Body of pancreas (tissue), 4 donors: Measurements from ENCODE around the gene NMRAL1. TPM values are rescaled to one million over a fixed set of nuclear protein-coding genes. Genes with fewer than 3 reads are reported as not detected.

Source experiments
- ATAC-seq: fragments of 150-250 bp; one replicate; pipeline ENCODE4 v1.9.1; 2016
- DNase-seq, 4 donors: peaks; one replicate each; pipeline ENCODE4 v3.0.0-alpha.2; 2019
- H3K27ac ChIP-seq, 4 donors: fragments of 200-600 bp; sonication (generic); 1 replicate in 3 of 4; 2 replicates in 1 of 4; pipeline versions ENCODE4 v1.5.1 to v1.6.1; 2016 to 2019; ENCODE audit warnings: mild to moderate bottlenecking in 1 of 4, mixed read lengths in 1 of 4, moderate library complexity in 1 of 4
- H3K27me3 ChIP-seq, 2 donors: fragments of 200-600 bp; sonication (generic); one replicate each; pipeline ENCODE4 v1.6.0; 2016; ENCODE audit warnings: mild to moderate bottlenecking in 1 of 2
- H3K36me3 ChIP-seq, 2 donors: fragments of 200-600 bp; sonication (generic); replicated peaks in 1 of 2; 2 replicates each; pipeline ENCODE4 v1.5.1; 2016; ENCODE audit warnings: low read depth in 2 of 2; ENCODE audit not compliant: insufficient read depth in 1 of 2
- H3K4me1 ChIP-seq: fragments of 200-600 bp; sonication (generic); one replicate; pipeline ENCODE4 v1.6.0; 2016
- H3K4me3 ChIP-seq, 2 donors: fragments of 200-600 bp; sonication (generic); 1 replicate in 1 of 2; 2 replicates in 1 of 2; pipeline ENCODE4 v1.5.1; 2016 to 2019
- H3K9me3 ChIP-seq, 3 donors: fragments of 200-600 bp; sonication (generic); 1 replicate in 2 of 3; 2 replicates in 1 of 3; pipeline ENCODE4 v1.5.1; 2016
- CTCF ChIP-seq, 7 experiments: fragments of 450-650 bp in 4 of 7; fragments of 200-600 bp in 3 of 7; sonication (generic) in 3 of 7; IDR thresholded peaks; one replicate each; pipeline ENCODE4 v1.5.1; 2016 to 2019; ENCODE audit warnings: antibody characterized with exemption in 7 of 7
- POLR2A ChIP-seq, 3 donors: fragments of 450-650 bp; IDR thresholded peaks; one replicate each; pipeline ENCODE4 v1.6.1; 2016; ENCODE audit warnings: antibody characterized with exemption in 3 of 3, mild to moderate bottlenecking in 2 of 3
- WGBS, 2 donors: methylation state at CpG; one replicate each; pipeline ENCODE4 v1.1.5; 2017; 5-methylcytosine and 5-hydroxymethylcytosine counted together
- intact Hi-C: fragments of 100-400 bp; cut with DNase I; formaldehyde crosslinking; loops from one replicate; pipeline ENCODE4 v1.15.1; 2023
- total RNA-seq, 2 donors: library from RNA; depleted of rRNA; stranded (reverse); fragments of >200 nt; gene quantifications; one replicate each; pipeline ENCODE4 v1.1.0, GENCODE V29; 2016

The NMRAL1 gene
- total RNA-seq, 2 donors from 2014 or later = 36.3 to 43.8 TPM

GRCh38 chr16:4507588-4508345 is 33.3 kb upstream of the NMRAL1 start:
- H3K9me3 ChIP-seq = no peaks in the 10 kb centered on the region
- H3K4me3 ChIP-seq = no peak overlapping the region
- intact Hi-C loops = no loop called here
- peaks cover 8% of the 10 kb centered on the region for H3K4me1 ChIP-seq
- DNase-seq (no peak), ATAC-seq (no peak)
- H3K36me3 ChIP-seq = peaks cover 7 to 24% of the 10 kb centered on the region in 2 donors
- WGBS, 2 donors = 88 to 95% methylated on average over 12 to 17 of the region's 17 CpGs
- H3K27me3 ChIP-seq = no peaks in the 10 kb centered on the region
- TF ChIP-seq POLR2A (IDR thresholded peaks at IDR 0.05) (no peak), CTCF (IDR thresholded peaks at IDR 0.05) (no peak)
- no peak overlapping the region for H3K27ac ChIP-seq

GRCh38 chr16:4506450-4506849 is 32.0 kb upstream of the NMRAL1 start:
- Histone ChIP-seq H3K27ac (peak overlapping the region in 1 of 4 donors; percentile 22), H3K4me1 (peaks cover 14% of the 10 kb centered on the region), H3K9me3 (no peaks in the 10 kb centered on the region), H3K27me3 (no peaks in the 10 kb centered on the region), H3K36me3 (peaks cover 7 to 24% of the 10 kb centered on the region in 2 donors), H3K4me3 (no peak overlapping the region)
- TF ChIP-seq CTCF (IDR thresholded peaks at IDR 0.05) (peak; percentile 64 to 90 (median 84)), POLR2A (IDR thresholded peaks at IDR 0.05) (no peak)
- DNase-seq = peak; percentile 71 to 81 (median 76)
- WGBS, 2 donors = 0 to 2% methylated on average over 3 of the region's 3 CpGs
- ATAC-seq = peak; percentile 88
- intact Hi-C loops = no loop called here

GRCh38 chr16:4505356-4506147 is 31.1 kb upstream of the NMRAL1 start:
- no peak for DNase-seq
- H3K4me1 ChIP-seq = peaks cover 18% of the 10 kb centered on the region
- no peak overlapping the region for H3K27ac ChIP-seq
- no peaks in the 10 kb centered on the region for H3K9me3 ChIP-seq
- no peak for ATAC-seq
- WGBS, 2 donors = 71 to 75% methylated on average over 11 to 13 of the region's 13 CpGs
- no peaks in the 10 kb centered on the region for H3K27me3 ChIP-seq
- no peak overlapping the region for H3K4me3 ChIP-seq
- intact Hi-C loops = no loop called here
- H3K36me3 ChIP-seq = peaks cover 7 to 20% of the 10 kb centered on the region in 2 donors
- TF ChIP-seq CTCF (IDR thresholded peaks at IDR 0.05) (no peak), POLR2A (IDR thresholded peaks at IDR 0.05) (no peak)

GRCh38 chr16:4501071-4501478 is 26.6 kb upstream of the NMRAL1 start:
- peak overlapping the region; percentile 63 to 81 (median 74) for H3K27ac ChIP-seq
- H3K36me3 ChIP-seq = peaks cover 0 to 2% of the 10 kb centered on the region in 2 donors
- WGBS, 2 donors = 16 to 17% methylated on average over 5 of the region's 5 CpGs
- TF ChIP-seq CTCF (IDR thresholded peaks at IDR 0.05) (no peak), POLR2A (IDR thresholded peaks at IDR 0.05) (no peak)
- peaks cover 56% of the 10 kb centered on the region for H3K4me1 ChIP-seq
- no peaks in the 10 kb centered on the region for H3K9me3 ChIP-seq
- DNase-seq = peak; percentile 40 to 80 (median 70)
- peak; percentile 69 for ATAC-seq
- H3K4me3 ChIP-seq = no peak overlapping the region
- intact Hi-C loops = no loop called here
- H3K27me3 ChIP-seq = no peaks in the 10 kb centered on the region
